GM23248 (cell line): ENCODE data around the gene TENT4A.

Experiments used
- EZH2 ChIP-seq: fragments of 200-600 bp; sonication (generic); IDR thresholded peaks from 2 replicates; pipeline ENCODE4 v1.6.1; 2018; ENCODE audit warnings: antibody characterized with exemption, mild to moderate bottlenecking; ENCODE audit not compliant: insufficient read depth, poor library complexity, severe bottlenecking
- EZH2phosphoT487 ChIP-seq: fragments of 200-600 bp; sonication (generic); IDR thresholded peaks from 2 replicates; pipeline ENCODE4 v1.6.1; 2018; ENCODE audit warnings: antibody characterized with exemption, moderate library complexity, mild to moderate bottlenecking, low read depth; ENCODE audit not compliant: insufficient read depth

DNA sequence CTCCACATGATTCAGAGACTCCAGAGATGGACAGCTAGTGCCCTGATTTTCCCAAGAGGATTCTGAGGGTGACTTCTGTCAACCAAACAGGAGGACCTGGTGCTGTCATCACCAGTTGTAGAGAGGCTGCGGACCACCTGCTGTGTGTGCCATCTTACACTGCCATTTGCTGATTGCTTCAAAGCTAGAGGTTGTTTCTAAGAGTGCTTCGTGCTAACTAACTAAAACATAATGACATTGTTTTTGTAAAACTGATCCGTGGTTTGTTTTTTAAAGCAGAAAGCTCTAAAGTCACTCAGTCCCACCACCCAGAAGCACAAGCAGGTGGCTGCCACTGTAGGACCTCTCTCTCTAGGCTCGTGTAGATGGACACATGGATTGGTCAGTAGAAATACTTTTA, 12.2 kb downstream of the TENT4A start:
- no peak for TF ChIP-seq EZH2phosphoT487
- no peak for TF ChIP-seq EZH2
